NCI-H2196 treated with DMSO at 0.1 percent for 48 hours (cell line): ENCODE data around the gene MYO1D.

Experiments
- DNase-seq: peaks from one replicate; lab custom pipeline; 2025; ENCODE audit not compliant: unreplicated experiment; lab: John Stamatoyannopoulos, UW

The MYO1D gene

GRCh38 chr17:32515677-32516383 is 361.1 kb downstream of the MYO1D start:
- DNase-seq, result no peak

DNA sequence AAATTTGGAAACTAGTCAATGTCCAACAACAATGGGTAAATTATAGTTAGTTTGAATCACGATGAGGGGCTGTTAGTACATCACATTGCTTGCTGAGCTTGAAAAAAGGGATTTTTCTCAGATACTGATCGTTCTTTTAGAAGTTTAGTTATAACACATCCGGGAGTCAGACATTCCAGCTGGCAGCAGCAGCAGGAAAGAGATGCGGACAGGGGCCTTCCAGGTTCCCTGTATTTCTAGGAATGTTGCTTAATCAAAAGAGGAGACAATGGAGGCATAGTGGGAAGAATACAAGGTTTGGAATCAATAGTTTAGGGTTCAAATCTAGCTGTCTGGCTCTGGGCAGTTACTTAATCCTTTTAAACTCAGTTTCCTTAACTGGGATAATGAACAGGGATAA is 362.3 kb downstream of the MYO1D start:
- DNase-seq, result no peak

DNA sequence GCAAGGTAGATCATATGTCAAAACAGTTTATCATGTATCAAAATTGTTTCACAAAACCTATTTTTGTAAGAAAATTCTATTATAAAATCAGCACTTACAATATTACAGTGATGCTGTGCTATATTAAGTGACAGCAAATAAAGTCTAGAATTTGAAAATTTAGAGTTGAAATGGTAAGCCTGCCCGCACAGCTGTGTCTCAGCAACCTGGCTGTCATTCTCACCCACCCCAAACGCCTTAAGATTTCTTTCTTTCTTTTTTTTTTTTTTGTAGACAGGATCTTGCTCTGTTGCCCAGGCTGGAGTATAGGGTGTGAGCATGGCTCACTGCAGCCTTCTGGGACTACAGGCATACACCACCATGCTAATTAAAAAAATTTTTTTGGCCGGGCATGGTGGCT is 363.3 kb downstream of the MYO1D start:
- DNase-seq, result no peak

DNA sequence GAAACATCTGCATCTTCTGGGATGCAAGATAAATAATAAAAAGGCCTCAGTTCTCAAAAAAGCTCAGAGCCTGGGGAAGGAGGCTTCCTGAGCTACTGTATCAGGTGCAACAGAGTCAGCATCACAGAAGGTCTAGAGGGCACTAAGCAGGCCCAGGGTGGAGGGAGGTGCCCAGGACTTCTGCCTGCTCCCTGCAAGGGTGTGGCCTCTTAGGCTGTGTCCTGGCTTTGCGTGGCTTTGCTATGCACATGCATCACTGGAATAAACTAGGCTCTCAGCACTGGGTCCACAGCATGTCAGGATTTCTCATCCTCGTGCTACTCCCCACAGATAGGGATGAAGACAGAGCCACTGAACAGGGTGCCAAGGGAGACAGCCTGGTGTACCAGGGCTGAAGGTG is 364.6 kb downstream of the MYO1D start:
- no peak for DNase-seq

DNA sequence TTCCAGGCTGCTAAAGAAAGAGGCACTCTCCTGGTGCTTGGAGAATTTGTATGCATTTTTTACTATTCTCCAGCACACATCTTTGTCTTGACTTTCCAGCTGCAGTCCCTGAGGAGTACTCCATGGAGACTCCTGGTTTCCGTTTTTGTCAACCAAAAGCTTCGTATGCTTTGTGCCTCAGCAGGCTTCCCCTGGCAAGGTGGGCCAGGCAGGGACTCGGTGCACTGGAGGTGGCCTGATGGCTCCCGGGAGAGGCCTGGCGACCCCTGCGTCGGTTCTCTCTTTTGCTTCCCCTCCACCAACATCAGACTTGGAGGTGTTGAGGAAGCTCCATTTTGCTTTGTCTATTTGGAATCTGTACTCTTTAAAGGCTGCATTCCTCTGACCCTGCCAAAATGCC is 366.5 kb downstream of the MYO1D start:
- no peak for DNase-seq

DNA sequence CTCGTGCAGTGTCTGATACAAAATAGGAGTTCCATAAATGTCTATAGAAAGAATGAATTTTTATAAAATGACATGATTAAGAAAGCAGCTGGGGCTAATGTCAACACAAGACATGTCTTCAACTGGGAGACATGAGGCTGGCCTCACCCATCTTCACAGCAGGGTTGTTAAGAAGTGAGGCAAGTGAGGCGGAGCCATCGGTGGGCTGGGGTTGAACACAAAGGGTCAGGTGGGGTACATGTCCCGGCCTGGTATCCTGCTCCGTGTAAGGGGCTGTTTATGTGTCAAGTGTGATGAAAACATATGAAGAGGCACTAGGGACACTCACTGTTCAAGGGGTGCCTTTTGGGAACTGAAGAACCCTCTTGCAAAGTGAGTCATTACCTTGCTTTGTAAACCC is 368.0 kb downstream of the MYO1D start:
- DNase-seq, result no peak

- no peak for DNase-seq
These were observed 372.5 kb downstream of the MYO1D start for GRCh38 chr17:32504166-32504990.

DNA sequence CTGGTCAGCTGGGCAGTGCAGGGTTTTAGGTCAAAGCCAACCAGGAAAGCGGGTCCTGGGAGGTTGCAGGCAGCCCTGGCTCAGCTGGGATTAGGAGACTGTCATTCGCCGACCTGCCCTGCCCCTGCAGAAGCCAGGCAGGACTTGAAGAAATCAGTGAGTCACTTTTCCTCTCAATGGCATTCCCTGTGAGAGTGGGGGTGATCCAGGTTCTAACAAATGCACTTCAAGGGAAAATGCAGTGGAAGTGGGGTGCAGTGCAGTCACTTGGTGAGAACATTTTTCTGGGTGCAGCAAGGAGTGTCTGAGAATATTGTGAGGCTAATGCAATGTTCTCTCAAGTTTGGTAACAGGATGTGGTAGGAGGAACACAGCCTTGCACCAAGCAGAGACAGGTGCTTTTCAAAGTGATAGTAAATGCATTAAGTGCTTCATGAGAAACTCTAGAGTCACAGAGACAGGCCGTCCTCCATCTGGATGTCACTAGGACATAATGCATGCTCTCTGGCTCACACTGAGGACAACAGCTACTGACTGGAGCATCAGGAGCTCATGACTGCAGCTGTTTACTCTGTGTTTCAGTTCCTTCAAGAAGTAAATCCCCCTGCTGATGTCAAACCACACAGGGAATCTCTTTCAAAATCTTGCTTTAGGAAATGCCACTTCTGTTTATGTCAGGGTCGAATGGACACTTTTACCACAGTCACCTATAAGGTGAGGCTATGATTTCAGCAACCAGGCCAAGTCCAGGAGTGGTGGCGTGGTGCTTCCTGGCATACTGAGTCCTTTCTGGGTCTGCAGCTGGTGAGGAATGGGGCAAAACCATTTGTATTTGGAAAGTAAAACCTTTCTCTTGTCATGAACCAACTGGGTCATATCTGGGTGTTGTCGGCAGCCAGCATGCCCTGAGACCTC is 373.4 kb downstream of the MYO1D start:
- no peak for DNase-seq

- no peak for DNase-seq
These were observed 374.2 kb downstream of the MYO1D start for GRCh38 chr17:32502710-32503109.

- no peak for DNase-seq
These were observed 374.9 kb downstream of the MYO1D start for GRCh38 chr17:32502013-32502412.

- DNase-seq, result no peak
These were observed 378.5 kb downstream of the MYO1D start for GRCh38 chr17:32498391-32498790.

DNA sequence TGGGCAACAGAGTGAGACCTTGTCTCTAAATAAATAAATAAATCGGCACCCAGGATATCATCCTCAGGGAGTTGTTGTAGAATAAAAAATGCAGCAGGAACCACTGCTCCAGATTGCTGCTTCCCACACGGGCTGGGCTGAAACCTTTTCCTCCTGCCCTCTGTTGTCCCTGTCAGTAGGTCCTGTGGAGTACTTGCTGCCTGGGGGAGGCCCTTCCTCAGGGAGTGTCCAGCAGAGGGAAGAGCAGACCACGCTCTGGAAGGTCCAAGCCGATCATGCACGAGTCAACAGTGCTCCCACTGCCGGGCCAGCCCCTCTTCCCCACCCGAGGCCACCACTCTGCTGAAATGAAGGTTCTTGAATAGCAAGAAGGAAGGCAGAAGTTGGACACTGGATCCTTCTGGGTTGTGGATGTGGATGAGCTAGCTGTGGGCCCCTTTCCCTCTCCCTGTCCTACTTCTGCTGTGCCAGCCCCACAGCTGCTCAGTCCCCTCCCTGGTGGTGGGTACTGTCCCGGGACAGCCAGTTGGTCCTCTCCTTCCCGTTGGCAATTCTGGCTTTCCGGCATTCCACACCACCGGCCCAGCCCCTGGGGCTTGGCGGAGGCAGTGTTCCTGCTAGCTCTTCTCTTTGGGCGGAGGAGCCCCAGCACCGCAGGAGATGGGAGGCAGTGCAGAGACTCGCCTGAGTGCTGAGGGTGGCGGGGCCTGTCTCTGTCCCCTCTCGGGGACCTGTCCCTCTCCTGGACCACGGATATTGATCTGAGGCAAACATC is 379.3 kb downstream of the MYO1D start:
- no peak for DNase-seq

DNA sequence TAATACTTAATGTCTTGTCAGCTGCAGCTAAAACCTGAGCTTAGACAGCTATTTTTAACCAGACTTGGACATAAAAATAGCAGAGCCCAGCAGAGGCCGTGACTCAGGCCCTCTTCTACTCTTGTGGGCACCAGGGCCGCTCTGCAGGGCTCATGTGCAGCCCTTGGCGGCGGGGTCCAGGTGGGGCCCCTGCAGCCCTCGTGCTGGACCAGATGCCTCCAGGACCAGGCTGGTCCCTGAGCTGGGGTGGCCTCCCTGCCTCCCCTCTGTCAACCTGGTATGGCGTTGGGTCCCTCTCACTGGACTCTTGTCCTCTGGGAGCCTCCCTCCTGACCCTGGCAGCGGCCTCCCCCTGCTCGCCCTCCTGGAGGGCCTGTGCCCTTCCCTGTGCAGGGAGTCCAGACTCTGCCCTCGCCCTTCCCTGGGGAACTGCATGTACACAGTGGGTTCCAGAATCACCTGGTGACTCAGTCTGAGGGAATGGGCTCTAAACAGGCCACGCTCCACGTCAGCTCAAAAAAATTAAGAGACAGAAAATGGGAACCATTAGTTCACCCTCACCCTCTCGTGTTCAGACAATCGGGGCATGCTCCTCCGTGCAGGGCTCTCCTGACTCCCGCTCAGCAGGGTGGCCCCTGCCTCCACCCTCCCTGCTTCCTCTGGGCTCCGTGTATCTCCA is 380.4 kb downstream of the MYO1D start:
- no peak for DNase-seq

DNA sequence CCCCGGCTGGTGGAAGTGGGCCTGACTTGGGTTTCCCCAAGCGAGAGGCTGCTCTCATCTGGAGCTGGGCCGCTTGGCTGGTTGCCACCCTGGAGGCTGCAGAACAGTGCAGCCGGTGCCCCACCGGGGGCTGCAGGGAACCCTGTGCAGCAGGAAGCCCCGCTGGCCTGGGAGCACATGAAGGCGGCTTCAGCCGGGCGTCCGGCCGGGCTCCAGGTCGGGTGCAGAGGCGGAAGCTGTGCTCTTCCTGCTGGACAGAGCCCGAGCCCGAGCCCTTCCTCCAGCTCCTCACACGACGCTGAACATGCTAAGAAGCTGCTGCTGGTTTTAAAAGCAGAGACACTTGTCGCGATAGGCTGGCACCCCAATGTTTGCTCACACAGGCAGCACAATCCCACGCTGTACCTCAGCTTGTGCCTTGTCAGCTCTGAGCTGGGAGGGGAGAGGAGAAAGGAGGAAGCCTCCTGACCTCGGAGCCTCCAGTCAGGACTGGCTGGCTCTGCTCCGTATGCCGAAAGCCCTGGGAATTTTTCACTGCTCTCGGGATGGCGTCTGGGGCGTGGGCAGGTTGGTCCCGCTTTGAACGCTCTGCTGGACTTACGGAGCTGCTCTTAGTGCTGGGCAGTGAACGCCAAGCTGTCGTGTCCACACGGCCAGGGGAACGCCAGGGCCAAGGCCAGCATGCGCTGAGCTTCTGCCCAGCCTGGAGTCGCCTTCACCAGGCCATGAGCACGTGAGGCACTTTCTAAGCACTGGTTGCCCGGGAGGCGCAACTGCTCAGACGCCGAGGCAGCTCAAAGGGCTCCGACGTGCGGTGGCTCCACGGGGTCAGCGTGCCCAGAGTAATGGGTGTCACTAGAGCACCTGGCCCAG is 381.3 kb downstream of the MYO1D start:
- DNase-seq, result no peak

GRCh38 chr17:32494621-32495358 is 382.1 kb downstream of the MYO1D start:
- DNase-seq, result peak; percentile 34

DNA sequence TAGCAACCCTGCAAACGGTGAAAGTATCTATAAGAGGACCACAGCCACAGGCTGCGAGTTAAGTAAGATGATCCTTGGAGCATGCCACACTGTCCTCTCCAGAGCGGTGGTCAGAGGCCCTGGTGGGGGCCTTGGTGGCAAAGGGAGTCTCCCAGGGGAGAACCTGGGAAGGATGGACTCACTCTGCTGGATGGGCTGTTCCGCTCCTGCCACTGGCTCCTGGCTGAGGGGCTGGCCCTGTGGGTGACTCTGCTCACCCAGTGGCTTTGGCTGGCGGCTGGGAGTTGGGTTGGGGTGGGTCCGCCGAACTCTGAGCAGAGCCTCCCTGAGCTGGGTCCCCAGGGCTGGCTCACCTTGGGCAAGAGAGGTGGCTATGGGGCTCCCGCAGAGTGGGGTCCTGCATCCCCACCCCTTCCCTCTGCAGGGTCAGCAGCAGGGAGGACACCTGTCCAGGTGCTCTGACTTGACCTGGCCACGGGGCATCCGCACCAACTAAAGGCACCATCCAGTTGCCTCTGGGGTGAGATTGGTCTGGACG is 382.9 kb downstream of the MYO1D start:
- DNase-seq, result no peak

DNA sequence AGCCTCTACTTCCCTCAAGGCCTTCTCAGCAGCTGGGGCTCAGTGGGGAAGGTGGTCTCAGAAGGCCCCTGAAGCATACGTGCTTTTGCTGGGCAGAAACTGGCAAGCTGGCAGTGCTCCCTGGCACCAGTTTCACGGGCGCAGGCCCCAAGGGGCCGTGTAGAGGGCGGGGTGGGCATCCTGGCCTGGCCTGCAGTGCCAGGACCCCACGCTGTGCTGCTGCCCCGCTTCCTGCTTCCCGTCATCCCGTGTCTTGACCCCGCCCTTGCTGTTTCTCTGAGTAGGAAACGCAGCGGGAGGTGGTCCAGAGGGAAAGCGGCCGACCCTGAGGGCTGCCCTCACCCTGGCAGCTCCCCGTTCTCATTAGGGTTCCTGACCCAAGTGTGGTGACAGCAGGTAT is 383.4 kb downstream of the MYO1D start:
- no peak for DNase-seq

GRCh38 chr17:32492648-32493289 is 384.2 kb downstream of the MYO1D start:
- no peak for DNase-seq
